Measurements from ENCODE around the gene SORCS2.

Gene SORCS2

GRCh38 chr4:7481227-7481626 is 288.9 kb downstream of the SORCS2 start:
- no peak for TF ChIP-seq CTCF (IDR thresholded peaks at IDR 0.05)
- H3K27ac ChIP-seq: no peak overlapping the region
- DNase-seq (ENCODE audit: low spot score): no peak
- no peak overlapping the region for H3K4me3 ChIP-seq

GRCh38 chr4:7485096-7485495 is 292.8 kb downstream of the SORCS2 start:
- Histone ChIP-seq H3K27ac (no peak overlapping the region), H3K4me3 (no peak overlapping the region)
- no peak for TF ChIP-seq CTCF (IDR thresholded peaks at IDR 0.05)
- no peak for DNase-seq (ENCODE audit: low spot score)

GRCh38 chr4:7486101-7486500 is 293.8 kb downstream of the SORCS2 start:
- no peak for DNase-seq (ENCODE audit: low spot score)
- H3K27ac ChIP-seq: no peak overlapping the region
- TF ChIP-seq CTCF (IDR thresholded peaks at IDR 0.05): no peak
- H3K4me3 ChIP-seq: no peak overlapping the region

- Histone ChIP-seq H3K4me3 (no peak overlapping the region), H3K27ac (no peak overlapping the region)
- DNase-seq (ENCODE audit: low spot score): no peak
- TF ChIP-seq CTCF (IDR thresholded peaks at IDR 0.05): no peak
Observed at GRCh38 chr4:7487502-7487901, 295.2 kb downstream of the SORCS2 start.

- DNase-seq (ENCODE audit: low spot score): no peak
- Histone ChIP-seq H3K27ac (no peak overlapping the region), H3K4me3 (no peak overlapping the region)
- no peak for TF ChIP-seq CTCF (IDR thresholded peaks at IDR 0.05)
Observed at GRCh38 chr4:7487998-7488671, 295.8 kb downstream of the SORCS2 start.

GRCh38 chr4:7491915-7492314 is 299.6 kb downstream of the SORCS2 start:
- H3K27ac ChIP-seq: no peak overlapping the region
- no peak overlapping the region for H3K4me3 ChIP-seq
- DNase-seq (ENCODE audit: low spot score): no peak
- TF ChIP-seq CTCF (IDR thresholded peaks at IDR 0.05): no peak

- no peak overlapping the region for H3K4me3 ChIP-seq
- no peak for DNase-seq (ENCODE audit: low spot score)
- no peak for TF ChIP-seq CTCF (IDR thresholded peaks at IDR 0.05)
- no peak overlapping the region for H3K27ac ChIP-seq
Observed at GRCh38 chr4:7498446-7499200, 306.3 kb downstream of the SORCS2 start.
